Retinal pigment epithelial cell (primary cell): Measurements from ENCODE around the gene TMEM170B.
A peak's percentile ranks its signal among the peaks of the same experiment; 100 is the strongest.

Source experiments
- DNase-seq: peaks from one replicate; pipeline ENCODE4 v3.0.0-alpha.2; 2010; ENCODE audit warnings: low read depth
- H3K4me3 ChIP-seq: 2 replicates; pipeline ENCODE4 v1.5.1; 2011; ENCODE audit warnings: mild to moderate bottlenecking, low read length, control low read depth, moderate library complexity
- CTCF ChIP-seq: conservative IDR thresholded peaks from 2 replicates; pipeline ENCODE4 v1.5.1; 2011; ENCODE audit warnings: low read depth, low read length, control low read depth, inconsistent platforms

TMEM170B gene

GRCh38 chr6:11495565-11496145 lies 41.9 kb upstream of the TMEM170B start:
- H3K4me3 ChIP-seq: no peak overlapping the region
- TF ChIP-seq CTCF: no peak
- no peak for DNase-seq

GRCh38 chr6:11496152-11497060 lies 41.1 kb upstream of the TMEM170B start:
- H3K4me3 ChIP-seq: no peak overlapping the region
- TF ChIP-seq CTCF: peak; percentile 77
- no peak for DNase-seq

GRCh38 chr6:11497107-11497506 lies 40.4 kb upstream of the TMEM170B start:
- H3K4me3 ChIP-seq: no peak overlapping the region
- no peak for DNase-seq
- no peak for TF ChIP-seq CTCF

GRCh38 chr6:11497881-11498280 lies 39.7 kb upstream of the TMEM170B start:
- no peak for TF ChIP-seq CTCF
- DNase-seq: no peak
- no peak overlapping the region for H3K4me3 ChIP-seq

GRCh38 chr6:11500008-11500407 lies 37.5 kb upstream of the TMEM170B start:
- TF ChIP-seq CTCF: no peak
- no peak overlapping the region for H3K4me3 ChIP-seq
- peak; percentile 75 for DNase-seq

GRCh38 chr6:11509471-11509870 lies 28.1 kb upstream of the TMEM170B start:
- no peak for DNase-seq
- TF ChIP-seq CTCF: no peak
- no peak overlapping the region for H3K4me3 ChIP-seq

GRCh38 chr6:11514672-11515071 lies 22.9 kb upstream of the TMEM170B start:
- no peak for TF ChIP-seq CTCF
- H3K4me3 ChIP-seq: no peak overlapping the region
- no peak for DNase-seq
